HEK293 (cell line): ENCODE measurements around the gene NRP1.
A peak's percentile ranks its signal among the peaks of the same experiment; 100 is the strongest.

ENCODE experiments used
- CTCF ChIA-PET: fragments of 350-600 bp; formaldehyde crosslinking; extraction: SDS; loops from one replicate; lab custom pipeline; 2021; ENCODE audit warnings: antibody characterized with exemption; lab: Yijun Ruan, JAX
- POLR2A ChIA-PET: fragments of 300-600 bp; formaldehyde crosslinking; extraction: SDS; loops from one replicate; lab custom pipeline; 2020; ENCODE audit warnings: antibody characterized with exemption, inconsistent platforms; lab: Yijun Ruan, JAX
- H3K27ac ChIP-seq: fragments of 200-500 bp; sonication (Bioruptor generic); 2 replicates; pipeline ENCODE4 v1.5.1; 2014; ENCODE audit warnings: low read depth, low read length, control low read depth, inconsistent platforms; ENCODE audit errors: extremely low read depth
- H3K36me3 ChIP-seq, 2 experiments: fragments of 200-500 bp in 1 of 2; sonication (Bioruptor generic) in 1 of 2; 1 replicate in 1 of 2; 2 replicates in 1 of 2; pipeline ENCODE4 v1.5.1; 2014 to 2017; ENCODE audit warnings: inconsistent platforms in 2 of 2, low read length in 2 of 2; ENCODE audit not compliant: control insufficient read depth in 2 of 2, insufficient read depth in 1 of 2
- H3K4me1 ChIP-seq: fragments of 200-500 bp; sonication (Bioruptor generic); 2 replicates; pipeline ENCODE4 v1.5.1; 2014; ENCODE audit warnings: mild to moderate bottlenecking, low read length, inconsistent platforms; ENCODE audit not compliant: control insufficient read depth, insufficient read depth
- H3K4me3 ChIP-seq: 2 replicates; pipeline ENCODE4 v1.5.1; 2011; ENCODE audit warnings: low read depth, mild to moderate bottlenecking, control low read depth, low read length, moderate library complexity
- H3K9me3 ChIP-seq: fragments of 200-500 bp; sonication (Bioruptor generic); 2 replicates; pipeline ENCODE4 v1.5.1; 2014; ENCODE audit warnings: low read depth, low read length, inconsistent platforms; ENCODE audit not compliant: control insufficient read depth, insufficient read depth
- GLI4 ChIP-seq: fragments of 450-650 bp; formaldehyde crosslinking; IDR thresholded peaks from 2 replicates; pipeline ENCODE4 v1.5.1; 2016; ENCODE audit warnings: missing biosample characterization, missing genetic modification characterization
- GLIS1 ChIP-seq: fragments of 450-650 bp; formaldehyde crosslinking; IDR thresholded peaks from 2 replicates; pipeline ENCODE4 v1.5.1; 2016; ENCODE audit warnings: missing biosample characterization, missing genetic modification characterization
- SCRT2 ChIP-seq: fragments of 450-650 bp; formaldehyde crosslinking; IDR thresholded peaks from 2 replicates; pipeline ENCODE4 v1.5.1; 2016; ENCODE audit warnings: missing biosample characterization, missing genetic modification characterization
- YY1 ChIP-seq: fragments of 450-650 bp; formaldehyde crosslinking; IDR thresholded peaks from 2 replicates; pipeline ENCODE4 v1.5.1; 2018; ENCODE audit warnings: missing biosample characterization, missing genetic modification characterization
- ZBTB20 ChIP-seq: fragments of 450-650 bp; formaldehyde crosslinking; IDR thresholded peaks from 2 replicates; pipeline ENCODE4 v1.5.1; 2016; ENCODE audit warnings: missing biosample characterization, missing genetic modification characterization
- ZFP3 ChIP-seq: fragments of 450-650 bp; formaldehyde crosslinking; IDR thresholded peaks from 2 replicates; pipeline ENCODE4 v1.5.1; 2016; ENCODE audit warnings: low read depth, missing biosample characterization, missing genetic modification characterization
- ZNF114 ChIP-seq: fragments of 450-650 bp; formaldehyde crosslinking; IDR thresholded peaks from 2 replicates; pipeline ENCODE4 v1.5.0; 2017; ENCODE audit warnings: missing biosample characterization, missing genetic modification characterization
- ZNF132 ChIP-seq: fragments of 450-650 bp; formaldehyde crosslinking; IDR thresholded peaks from 2 replicates; pipeline ENCODE4 v1.5.1; 2017; ENCODE audit warnings: missing biosample characterization, missing genetic modification characterization, borderline replicate concordance
- ZNF155 ChIP-seq: fragments of 450-650 bp; formaldehyde crosslinking; IDR thresholded peaks from 2 replicates; pipeline ENCODE4 v1.5.1; 2016; ENCODE audit warnings: missing biosample characterization, missing genetic modification characterization
- ZNF211 ChIP-seq: fragments of 450-650 bp; formaldehyde crosslinking; IDR thresholded peaks from 2 replicates; pipeline ENCODE4 v1.5.1; 2016; ENCODE audit warnings: low read depth, missing biosample characterization, missing genetic modification characterization
- ZNF280C ChIP-seq: fragments of 450-650 bp; formaldehyde crosslinking; IDR thresholded peaks from 2 replicates; pipeline ENCODE4 v1.5.1; 2016; ENCODE audit warnings: missing biosample characterization, missing genetic modification characterization
- ZNF324 ChIP-seq: fragments of 450-650 bp; formaldehyde crosslinking; IDR thresholded peaks from 2 replicates; pipeline ENCODE4 v1.5.1; 2016; ENCODE audit warnings: missing biosample characterization, missing genetic modification characterization
- ZNF391 ChIP-seq: fragments of 450-650 bp; formaldehyde crosslinking; IDR thresholded peaks from 2 replicates; pipeline ENCODE4 v1.5.1; 2016; ENCODE audit warnings: low read depth, missing biosample characterization, missing genetic modification characterization, borderline replicate concordance
- ZNF426 ChIP-seq: fragments of 450-650 bp; formaldehyde crosslinking; IDR thresholded peaks from 2 replicates; pipeline ENCODE4 v1.5.1; 2017; ENCODE audit warnings: missing biosample characterization, missing genetic modification characterization, mild to moderate bottlenecking, inconsistent platforms, moderate library complexity
- ZNF473 ChIP-seq: fragments of 450-650 bp; formaldehyde crosslinking; IDR thresholded peaks from 2 replicates; pipeline ENCODE4 v1.5.1; 2017; ENCODE audit warnings: missing biosample characterization, missing genetic modification characterization
- ZNF518A ChIP-seq: fragments of 450-650 bp; formaldehyde crosslinking; conservative IDR thresholded peaks from 2 replicates; pipeline ENCODE4 v1.5.1; 2016; ENCODE audit warnings: low read depth, missing biosample characterization, missing genetic modification characterization
- ZNF561 ChIP-seq: fragments of 450-650 bp; IDR thresholded peaks from 2 replicates; pipeline ENCODE4 v1.5.1; 2018; ENCODE audit warnings: missing biosample characterization, missing genetic modification characterization, borderline replicate concordance
- ZNF610 ChIP-seq: fragments of 450-650 bp; formaldehyde crosslinking; IDR thresholded peaks from 2 replicates; pipeline ENCODE4 v1.5.1; 2016; ENCODE audit warnings: missing biosample characterization, missing genetic modification characterization, borderline replicate concordance
- ZNF658 ChIP-seq: fragments of 450-650 bp; formaldehyde crosslinking; IDR thresholded peaks from 2 replicates; pipeline ENCODE4; 2016; ENCODE audit warnings: missing biosample characterization, missing genetic modification characterization
- ZNF660 ChIP-seq: fragments of 450-650 bp; IDR thresholded peaks from 2 replicates; pipeline ENCODE4 v1.5.1; 2018; ENCODE audit warnings: missing biosample characterization, mild to moderate bottlenecking, missing genetic modification characterization
- ZNF701 ChIP-seq: fragments of 450-650 bp; formaldehyde crosslinking; IDR thresholded peaks from 2 replicates; pipeline ENCODE4 v1.5.1; 2016; ENCODE audit warnings: missing biosample characterization, missing genetic modification characterization
- ZXDB ChIP-seq: fragments of 450-650 bp; formaldehyde crosslinking; IDR thresholded peaks from 2 replicates; pipeline ENCODE4 v1.5.1; 2016; ENCODE audit warnings: missing biosample characterization, missing genetic modification characterization
- TF ChIP-seq, protein P1 (sequence below): fragments of 450-650 bp; formaldehyde crosslinking; IDR thresholded peaks from 2 replicates; pipeline ENCODE4 v1.5.1; 2017; ENCODE audit warnings: missing biosample characterization, missing genetic modification characterization
- TF ChIP-seq, protein P2 (sequence below): fragments of 450-650 bp; formaldehyde crosslinking; IDR thresholded peaks from 2 replicates; pipeline ENCODE4 v1.5.1; 2016; ENCODE audit warnings: missing biosample characterization, missing genetic modification characterization
- TF ChIP-seq, protein P3 (sequence below): fragments of 450-650 bp; formaldehyde crosslinking; IDR thresholded peaks from 2 replicates; pipeline ENCODE4 v1.5.1; 2016; ENCODE audit warnings: missing biosample characterization, missing genetic modification characterization

NRP1 gene

DNA sequence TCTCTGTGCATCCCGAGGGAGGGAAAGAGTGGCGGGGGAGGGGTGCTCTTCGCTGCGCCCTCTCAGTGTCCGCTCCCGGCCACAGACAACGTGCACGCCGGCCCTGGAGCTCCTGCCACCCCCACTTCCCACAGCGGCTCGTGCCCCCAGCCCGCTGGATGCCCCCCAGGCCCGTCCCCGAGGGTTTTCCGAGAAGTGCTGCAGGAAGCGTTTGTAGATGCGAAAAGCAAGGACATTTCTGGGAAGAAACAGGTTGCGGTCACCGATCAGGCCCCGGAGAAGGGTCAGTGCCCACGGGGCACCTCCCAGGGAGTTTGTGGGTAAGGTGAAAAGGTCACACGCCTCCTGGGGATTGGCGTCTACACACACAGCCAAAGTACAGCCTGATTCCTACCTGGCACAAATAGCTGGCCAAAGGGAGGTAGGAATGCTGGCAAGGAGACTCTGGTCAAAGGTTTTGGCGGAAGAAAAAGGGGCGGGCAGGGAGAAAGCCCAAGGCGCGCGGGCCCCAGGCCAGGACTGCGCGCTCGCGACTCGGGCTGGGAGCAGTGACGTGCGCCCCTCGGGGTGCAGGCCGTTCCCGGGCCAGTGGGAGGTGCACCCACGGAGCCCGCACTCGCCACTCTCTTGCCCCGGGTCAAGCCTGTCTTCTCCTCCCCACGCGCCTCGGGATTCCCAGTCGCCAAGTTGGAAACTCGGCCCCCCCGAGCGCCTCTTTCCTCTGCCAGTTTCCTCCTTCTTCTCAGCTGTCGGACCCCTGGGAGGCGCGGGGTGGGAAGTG lies 1.5 kb upstream of the NRP1 start (continued):
- TF ChIP-seq, protein P1, sequence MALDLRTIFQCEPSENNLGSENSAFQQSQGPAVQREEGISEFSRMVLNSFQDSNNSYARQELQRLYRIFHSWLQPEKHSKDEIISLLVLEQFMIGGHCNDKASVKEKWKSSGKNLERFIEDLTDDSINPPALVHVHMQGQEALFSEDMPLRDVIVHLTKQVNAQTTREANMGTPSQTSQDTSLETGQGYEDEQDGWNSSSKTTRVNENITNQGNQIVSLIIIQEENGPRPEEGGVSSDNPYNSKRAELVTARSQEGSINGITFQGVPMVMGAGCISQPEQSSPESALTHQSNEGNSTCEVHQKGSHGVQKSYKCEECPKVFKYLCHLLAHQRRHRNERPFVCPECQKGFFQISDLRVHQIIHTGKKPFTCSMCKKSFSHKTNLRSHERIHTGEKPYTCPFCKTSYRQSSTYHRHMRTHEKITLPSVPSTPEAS: peak; percentile 32; the same call in 1 of the 2 replicates

DNA sequence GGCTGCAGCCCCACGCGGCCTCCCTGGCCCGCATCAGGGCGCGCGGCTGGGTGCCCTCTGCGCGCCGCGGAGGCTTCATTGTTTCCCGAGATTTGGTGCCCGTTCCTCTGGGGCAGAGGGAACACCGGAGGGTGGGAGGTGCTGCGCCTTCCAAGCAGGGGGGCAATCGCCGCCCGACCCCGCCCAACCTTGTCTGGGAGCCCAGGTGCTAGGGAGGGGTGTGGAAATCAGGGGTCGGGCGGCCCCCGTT lies 1.0 kb upstream of the NRP1 start:
- POLR2A ChIA-PET: interaction anchor here (0.5 to 1.5 kb wide), 4 partner anchors 111 to 366 kb away, joined by 3 to 4 read pairs (median 4); no protein-coding TSS in a partner anchor
- peak overlapping the region; percentile 99 for H3K27ac ChIP-seq
- TF ChIP-seq ZNF114 (tag by site-specific recombination) (no peak), ZNF658 (no peak), ZNF391 (tag by site-specific recombination) (no peak), GLIS1 (tag by site-specific recombination) (peak; percentile 23), ZFP3 (tag by site-specific recombination) (no peak), GLI4 (no peak), ZNF211 (tag by site-specific recombination) (no peak), ZNF610 (tag by site-specific recombination) (no peak), ZNF324 (no peak), ZNF701 (no peak), ZNF426 (no peak), ZNF561 (tag by site-specific recombination) (no peak), ZXDB (tag by site-specific recombination) (no peak; the same call in 1 of the 2 replicates), ZNF155 (tag by site-specific recombination) (no peak), SCRT2 (tag by site-specific recombination) (no peak), ZNF518A (tag by site-specific recombination) (no peak), YY1 (tag by site-specific recombination) (0 out of 2 replicates have a peak, but pooled peaks have one; percentile 6), ZNF473 (no peak), ZNF660 (no peak), ZNF132 (no peak), ZBTB20 (no peak), ZNF280C (no peak)
- TF ChIP-seq, protein P2, sequence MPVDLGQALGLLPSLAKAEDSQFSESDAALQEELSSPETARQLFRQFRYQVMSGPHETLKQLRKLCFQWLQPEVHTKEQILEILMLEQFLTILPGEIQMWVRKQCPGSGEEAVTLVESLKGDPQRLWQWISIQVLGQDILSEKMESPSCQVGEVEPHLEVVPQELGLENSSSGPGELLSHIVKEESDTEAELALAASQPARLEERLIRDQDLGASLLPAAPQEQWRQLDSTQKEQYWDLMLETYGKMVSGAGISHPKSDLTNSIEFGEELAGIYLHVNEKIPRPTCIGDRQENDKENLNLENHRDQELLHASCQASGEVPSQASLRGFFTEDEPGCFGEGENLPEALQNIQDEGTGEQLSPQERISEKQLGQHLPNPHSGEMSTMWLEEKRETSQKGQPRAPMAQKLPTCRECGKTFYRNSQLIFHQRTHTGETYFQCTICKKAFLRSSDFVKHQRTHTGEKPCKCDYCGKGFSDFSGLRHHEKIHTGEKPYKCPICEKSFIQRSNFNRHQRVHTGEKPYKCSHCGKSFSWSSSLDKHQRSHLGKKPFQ (tag by site-specific recombination): no peak
- TF ChIP-seq, protein P3, sequence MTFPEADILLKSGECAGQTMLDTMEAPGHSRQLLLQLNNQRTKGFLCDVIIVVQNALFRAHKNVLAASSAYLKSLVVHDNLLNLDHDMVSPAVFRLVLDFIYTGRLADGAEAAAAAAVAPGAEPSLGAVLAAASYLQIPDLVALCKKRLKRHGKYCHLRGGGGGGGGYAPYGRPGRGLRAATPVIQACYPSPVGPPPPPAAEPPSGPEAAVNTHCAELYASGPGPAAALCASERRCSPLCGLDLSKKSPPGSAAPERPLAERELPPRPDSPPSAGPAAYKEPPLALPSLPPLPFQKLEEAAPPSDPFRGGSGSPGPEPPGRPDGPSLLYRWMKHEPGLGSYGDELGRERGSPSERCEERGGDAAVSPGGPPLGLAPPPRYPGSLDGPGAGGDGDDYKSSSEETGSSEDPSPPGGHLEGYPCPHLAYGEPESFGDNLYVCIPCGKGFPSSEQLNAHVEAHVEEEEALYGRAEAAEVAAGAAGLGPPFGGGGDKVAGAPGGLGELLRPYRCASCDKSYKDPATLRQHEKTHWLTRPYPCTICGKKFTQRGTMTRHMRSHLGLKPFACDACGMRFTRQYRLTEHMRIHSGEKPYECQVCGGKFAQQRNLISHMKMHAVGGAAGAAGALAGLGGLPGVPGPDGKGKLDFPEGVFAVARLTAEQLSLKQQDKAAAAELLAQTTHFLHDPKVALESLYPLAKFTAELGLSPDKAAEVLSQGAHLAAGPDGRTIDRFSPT: no peak

More for the DNA sequence above, 1.0 kb upstream of the NRP1 start:
- CTCF ChIA-PET: interaction anchor here (0.7 kb wide), 1 partner anchor 524 kb away, joined by 6 read pairs; no protein-coding TSS in a partner anchor
- peak overlapping the region; percentile 90 for H3K4me3 ChIP-seq
- no peaks in the 10 kb centered on the region for H3K36me3 ChIP-seq
- H3K4me1 ChIP-seq: peaks cover 14% of the 10 kb centered on the region
- no peaks in the 10 kb centered on the region for H3K9me3 ChIP-seq
